Measurements from ENCODE around the gene LRRC55.

Gene LRRC55

GRCh38 chr11:57181678-57182305 is at the start of gene LRRC55:
TSS of gene LRRC55 (plus strand) at chr11:57181953. CDS start at chr11:57182023, 70 bp downstream.
- no peak for DNase-seq (ENCODE audit: low read depth, low spot score)
- H3K36me3 ChIP-seq (ENCODE audit: insufficient read depth, insufficient read length, low read length), result no peaks in the 10 kb centered on the region
- H3K4me1 ChIP-seq (ENCODE audit: insufficient read depth, insufficient read length), result peaks cover 7% of the 10 kb centered on the region
- H3K4me3 ChIP-seq (ENCODE audit: insufficient read length, low read depth), result no peak within 1 kb of the TSS
- TF ChIP-seq YY1 (IDR thresholded peaks at IDR 0.05; ENCODE audit: insufficient read depth, insufficient read length) (no peak), ZNF274 (IDR thresholded peaks at IDR 0.05; ENCODE audit: low read depth, low read length) (no peak), SUZ12 (IDR thresholded peaks at IDR 0.05; ENCODE audit: extremely low read depth, insufficient read depth, insufficient read length) (no peak)
- H3K9me3 ChIP-seq (ENCODE audit: insufficient read depth, low read length), result no peaks in the 10 kb centered on the region
- H3K27me3 ChIP-seq (ENCODE audit: insufficient read depth, insufficient read length), result peaks cover 31% of the 10 kb centered on the region
- no peak within 1 kb of the TSS for H3K9ac ChIP-seq (ENCODE audit: insufficient read length, low read depth)

GRCh38 chr11:57133366-57134038 is 48.3 kb upstream of the LRRC55 start:
- H3K9me3 ChIP-seq (ENCODE audit: insufficient read depth, low read length), result no peaks in the 10 kb centered on the region
- no peak for DNase-seq (ENCODE audit: low read depth, low spot score)
- H3K4me1 ChIP-seq (ENCODE audit: insufficient read depth, insufficient read length), result no peaks in the 10 kb centered on the region
- no peaks in the 10 kb centered on the region for H3K27me3 ChIP-seq (ENCODE audit: insufficient read depth, insufficient read length)
- H3K36me3 ChIP-seq (ENCODE audit: insufficient read depth, insufficient read length, low read length), result no peaks in the 10 kb centered on the region
- no peak overlapping the region for H3K4me3 ChIP-seq (ENCODE audit: insufficient read length, low read depth)
- no peak overlapping the region for H3K9ac ChIP-seq (ENCODE audit: insufficient read length, low read depth)
- TF ChIP-seq YY1 (IDR thresholded peaks at IDR 0.05; ENCODE audit: insufficient read depth, insufficient read length), result no peak
- no peak for TF ChIP-seq SUZ12 (IDR thresholded peaks at IDR 0.05; ENCODE audit: extremely low read depth, insufficient read depth, insufficient read length)
- no peak for TF ChIP-seq ZNF274 (IDR thresholded peaks at IDR 0.05; ENCODE audit: low read depth, low read length)

- Histone ChIP-seq H3K9me3 (ENCODE audit: insufficient read depth, low read length) (no peaks in the 10 kb centered on the region), H3K4me1 (ENCODE audit: insufficient read depth, insufficient read length) (no peaks in the 10 kb centered on the region), H3K9ac (ENCODE audit: insufficient read length, low read depth) (no peak overlapping the region), H3K27me3 (ENCODE audit: insufficient read depth, insufficient read length) (no peaks in the 10 kb centered on the region), H3K4me3 (ENCODE audit: insufficient read length, low read depth) (no peak overlapping the region), H3K36me3 (ENCODE audit: insufficient read depth, insufficient read length, low read length) (no peaks in the 10 kb centered on the region)
- no peak for DNase-seq (ENCODE audit: low read depth, low spot score)
- TF ChIP-seq YY1 (IDR thresholded peaks at IDR 0.05; ENCODE audit: insufficient read depth, insufficient read length) (no peak), SUZ12 (IDR thresholded peaks at IDR 0.05; ENCODE audit: extremely low read depth, insufficient read depth, insufficient read length) (no peak), ZNF274 (IDR thresholded peaks at IDR 0.05; ENCODE audit: low read depth, low read length) (no peak)
These were observed 47.5 kb upstream of the LRRC55 start for GRCh38 chr11:57134284-57134683.

GRCh38 chr11:57135020-57135751 is 46.6 kb upstream of the LRRC55 start:
- H3K4me3 ChIP-seq (ENCODE audit: insufficient read length, low read depth), result no peak overlapping the region
- no peaks in the 10 kb centered on the region for H3K27me3 ChIP-seq (ENCODE audit: insufficient read depth, insufficient read length)
- TF ChIP-seq YY1 (IDR thresholded peaks at IDR 0.05; ENCODE audit: insufficient read depth, insufficient read length) (no peak), SUZ12 (IDR thresholded peaks at IDR 0.05; ENCODE audit: extremely low read depth, insufficient read depth, insufficient read length) (no peak), ZNF274 (IDR thresholded peaks at IDR 0.05; ENCODE audit: low read depth, low read length) (no peak)
- no peak for DNase-seq (ENCODE audit: low read depth, low spot score)
- no peaks in the 10 kb centered on the region for H3K4me1 ChIP-seq (ENCODE audit: insufficient read depth, insufficient read length)
- H3K9ac ChIP-seq (ENCODE audit: insufficient read length, low read depth), result no peak overlapping the region
- no peaks in the 10 kb centered on the region for H3K36me3 ChIP-seq (ENCODE audit: insufficient read depth, insufficient read length, low read length)
- no peaks in the 10 kb centered on the region for H3K9me3 ChIP-seq (ENCODE audit: insufficient read depth, low read length)

- no peak for DNase-seq (ENCODE audit: low read depth, low spot score)
- H3K9ac ChIP-seq (ENCODE audit: insufficient read length, low read depth), result no peak overlapping the region
- no peaks in the 10 kb centered on the region for H3K9me3 ChIP-seq (ENCODE audit: insufficient read depth, low read length)
- H3K27me3 ChIP-seq (ENCODE audit: insufficient read depth, insufficient read length), result no peaks in the 10 kb centered on the region
- H3K4me3 ChIP-seq (ENCODE audit: insufficient read length, low read depth), result no peak overlapping the region
- H3K4me1 ChIP-seq (ENCODE audit: insufficient read depth, insufficient read length), result no peaks in the 10 kb centered on the region
- TF ChIP-seq SUZ12 (IDR thresholded peaks at IDR 0.05; ENCODE audit: extremely low read depth, insufficient read depth, insufficient read length), result no peak
- TF ChIP-seq ZNF274 (IDR thresholded peaks at IDR 0.05; ENCODE audit: low read depth, low read length), result no peak
- no peak for TF ChIP-seq YY1 (IDR thresholded peaks at IDR 0.05; ENCODE audit: insufficient read depth, insufficient read length)
- no peaks in the 10 kb centered on the region for H3K36me3 ChIP-seq (ENCODE audit: insufficient read depth, insufficient read length, low read length)
These were observed 41.2 kb upstream of the LRRC55 start for GRCh38 chr11:57140568-57140967.

GRCh38 chr11:57143459-57143858 is 38.3 kb upstream of the LRRC55 start:
- no peaks in the 10 kb centered on the region for H3K36me3 ChIP-seq (ENCODE audit: insufficient read depth, insufficient read length, low read length)

GRCh38 chr11:57144075-57144474 is 37.7 kb upstream of the LRRC55 start:
- TF ChIP-seq ZNF274 (IDR thresholded peaks at IDR 0.05; ENCODE audit: low read depth, low read length) (no peak), SUZ12 (IDR thresholded peaks at IDR 0.05; ENCODE audit: extremely low read depth, insufficient read depth, insufficient read length) (no peak), YY1 (IDR thresholded peaks at IDR 0.05; ENCODE audit: insufficient read depth, insufficient read length) (no peak)
- Histone ChIP-seq H3K9ac (ENCODE audit: insufficient read length, low read depth) (no peak overlapping the region), H3K4me3 (ENCODE audit: insufficient read length, low read depth) (no peak overlapping the region), H3K9me3 (ENCODE audit: insufficient read depth, low read length) (no peaks in the 10 kb centered on the region), H3K27me3 (ENCODE audit: insufficient read depth, insufficient read length) (no peaks in the 10 kb centered on the region), H3K4me1 (ENCODE audit: insufficient read depth, insufficient read length) (no peaks in the 10 kb centered on the region), H3K36me3 (ENCODE audit: insufficient read depth, insufficient read length, low read length) (no peaks in the 10 kb centered on the region)
- DNase-seq (ENCODE audit: low read depth, low spot score), result no peak

More at GRCh38 chr11:57143459-57143858, 38.3 kb upstream of the LRRC55 start:
- H3K4me3 ChIP-seq (ENCODE audit: insufficient read length, low read depth), result no peak overlapping the region
- DNase-seq (ENCODE audit: low read depth, low spot score), result no peak
- no peaks in the 10 kb centered on the region for H3K27me3 ChIP-seq (ENCODE audit: insufficient read depth, insufficient read length)
- no peak for TF ChIP-seq YY1 (IDR thresholded peaks at IDR 0.05; ENCODE audit: insufficient read depth, insufficient read length)
- no peak for TF ChIP-seq SUZ12 (IDR thresholded peaks at IDR 0.05; ENCODE audit: extremely low read depth, insufficient read depth, insufficient read length)
- H3K9ac ChIP-seq (ENCODE audit: insufficient read length, low read depth), result no peak overlapping the region
- no peaks in the 10 kb centered on the region for H3K9me3 ChIP-seq (ENCODE audit: insufficient read depth, low read length)
- no peaks in the 10 kb centered on the region for H3K4me1 ChIP-seq (ENCODE audit: insufficient read depth, insufficient read length)

Measured in NT2/D1 (cell line).